ENCODE results near the gene HOXA13.

HOXA13 gene

DNA sequence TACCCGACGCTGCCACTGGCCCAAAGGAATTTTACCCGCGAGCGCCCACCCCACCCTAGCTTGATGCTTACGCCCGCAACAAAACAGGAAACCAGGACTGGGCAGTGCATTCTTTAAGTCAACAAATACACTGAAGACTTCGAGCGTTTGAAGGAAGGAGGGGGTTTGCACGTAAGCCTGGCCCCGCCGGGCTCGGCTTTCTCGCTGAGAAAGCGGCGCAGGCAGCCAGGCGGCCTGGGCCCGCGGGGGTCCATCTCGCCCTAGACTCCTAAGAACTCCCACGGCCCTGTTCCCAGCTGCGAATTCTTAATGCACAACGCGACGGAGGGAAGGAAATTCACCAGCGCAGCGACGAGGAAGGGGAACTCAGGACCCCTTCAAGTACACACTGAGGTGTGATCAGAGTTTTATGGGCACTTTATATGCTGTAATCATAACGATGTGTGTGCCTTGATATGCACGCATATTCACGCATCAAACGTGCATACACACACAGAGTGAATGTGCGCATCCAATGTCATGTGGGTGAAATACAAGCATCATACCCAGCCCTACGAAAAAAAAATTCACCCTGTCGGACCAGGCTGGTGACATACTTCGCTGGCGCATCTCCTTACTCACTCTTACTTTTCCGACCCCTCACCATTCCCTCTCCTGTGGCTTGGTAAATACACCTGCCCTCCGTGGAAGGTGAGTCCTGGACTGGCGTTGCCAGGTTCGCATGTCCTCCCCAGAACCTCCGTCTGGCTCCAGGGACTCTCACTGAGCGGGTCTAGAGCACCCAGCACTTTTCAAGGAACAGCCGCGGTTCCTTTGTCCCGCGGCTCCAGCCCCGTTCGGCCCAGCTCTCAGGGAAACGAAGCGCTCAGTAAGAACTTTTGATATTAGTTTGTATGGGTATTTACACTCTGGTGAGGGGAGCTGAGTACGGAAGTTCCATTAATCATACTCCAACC, 5.7 kb upstream of the HOXA13 start:
- no peak for DNase-seq

DNA sequence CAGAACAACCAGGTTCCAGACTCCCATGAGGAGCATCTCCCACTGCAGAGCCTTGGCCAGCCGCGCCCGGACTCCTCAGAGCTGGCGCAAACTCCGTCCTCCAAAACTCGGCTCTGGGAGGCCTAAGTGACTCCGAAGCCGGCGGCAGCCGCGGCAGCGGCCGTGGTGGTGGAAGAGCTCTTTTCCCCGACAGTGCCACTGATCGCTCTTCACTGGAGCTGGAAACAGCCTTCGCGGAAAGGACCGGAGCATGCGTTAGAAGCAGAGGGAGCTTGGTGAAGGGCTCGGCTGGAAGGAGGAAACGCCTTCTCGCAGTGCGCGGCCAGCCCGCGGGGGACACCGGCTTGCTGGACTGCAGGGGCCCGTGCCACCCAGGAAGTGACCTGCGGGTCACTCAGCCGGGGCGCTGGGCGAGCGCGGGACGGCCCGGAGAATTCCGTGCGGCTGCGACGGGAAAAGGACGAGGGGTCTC, 5.0 kb upstream of the HOXA13 start:
- no peak for DNase-seq

DNA sequence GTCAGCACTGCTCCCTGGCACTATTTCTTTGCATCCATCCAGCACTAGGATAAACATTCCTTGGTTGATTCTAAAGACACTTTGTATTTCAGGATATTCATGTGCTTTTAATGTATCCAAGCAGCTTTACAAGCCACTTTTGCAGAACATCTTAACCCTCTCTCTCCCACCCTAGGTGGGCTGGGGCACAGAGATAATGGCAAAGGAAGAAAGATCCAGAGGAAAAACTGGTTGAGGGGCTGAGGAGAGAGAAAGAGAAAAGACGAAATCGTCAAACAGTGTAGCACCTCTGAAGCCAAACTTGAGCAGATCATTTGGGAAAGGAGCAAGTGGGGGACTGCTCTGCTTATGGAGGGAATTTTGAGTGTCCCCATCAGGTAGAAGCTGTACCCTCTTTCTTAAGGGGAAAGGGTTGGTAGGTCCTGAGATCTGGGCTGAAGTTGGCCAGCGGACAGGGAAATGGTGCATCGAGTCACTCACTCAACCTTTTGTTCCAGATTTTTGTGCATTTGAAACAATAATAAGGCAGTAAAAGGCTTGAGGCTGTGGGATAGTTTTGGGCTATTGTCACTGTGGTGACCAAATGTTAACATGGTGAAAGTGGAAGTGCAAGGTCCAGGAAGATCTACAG, 4.2 kb upstream of the HOXA13 start:
- DNase-seq: no peak

DNA sequence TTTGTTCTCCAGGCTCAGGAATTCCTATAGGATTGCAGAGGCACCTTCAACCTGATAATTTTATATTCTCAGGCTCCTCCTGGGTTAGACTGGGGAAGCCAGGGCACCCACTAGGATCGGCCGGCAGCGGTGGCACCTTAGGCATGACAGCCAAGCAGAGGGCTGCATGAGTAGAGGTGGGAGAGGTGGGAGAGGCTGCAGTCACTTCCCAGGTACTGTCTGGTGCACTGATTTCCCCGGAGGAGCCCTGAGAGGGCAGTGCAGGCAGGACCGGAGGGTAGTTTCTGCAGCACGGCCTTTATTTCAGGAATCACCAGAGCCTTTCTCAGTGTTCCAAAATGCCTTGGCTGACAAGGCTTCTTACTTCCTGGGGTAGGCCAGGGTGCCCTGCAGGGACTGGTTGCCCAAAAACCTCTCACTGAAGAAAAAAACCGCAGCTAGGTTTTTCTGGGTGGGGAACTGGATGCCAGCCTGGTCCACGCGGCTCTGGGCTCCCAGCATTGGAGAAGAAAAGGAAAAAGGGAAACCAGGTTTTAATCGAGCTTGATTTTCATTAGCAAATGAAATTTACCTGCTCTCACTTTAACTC, 3.6 kb upstream of the HOXA13 start:
- DNase-seq: no peak

DNA sequence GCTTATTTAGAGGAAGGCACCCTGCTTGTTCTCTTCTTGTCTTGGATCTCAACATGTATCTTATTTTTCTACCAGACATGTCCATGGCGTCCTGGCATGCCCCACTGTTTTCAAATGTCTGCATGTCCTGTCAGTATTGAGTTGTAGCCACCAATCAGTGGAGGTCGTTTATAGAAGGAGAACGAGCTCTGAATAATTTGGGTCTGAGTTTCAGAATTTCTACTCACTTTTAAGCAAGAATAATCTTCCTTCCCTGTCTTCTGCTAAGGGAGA, 2.9 kb upstream of the HOXA13 start:
- DNase-seq: no peak

DNA sequence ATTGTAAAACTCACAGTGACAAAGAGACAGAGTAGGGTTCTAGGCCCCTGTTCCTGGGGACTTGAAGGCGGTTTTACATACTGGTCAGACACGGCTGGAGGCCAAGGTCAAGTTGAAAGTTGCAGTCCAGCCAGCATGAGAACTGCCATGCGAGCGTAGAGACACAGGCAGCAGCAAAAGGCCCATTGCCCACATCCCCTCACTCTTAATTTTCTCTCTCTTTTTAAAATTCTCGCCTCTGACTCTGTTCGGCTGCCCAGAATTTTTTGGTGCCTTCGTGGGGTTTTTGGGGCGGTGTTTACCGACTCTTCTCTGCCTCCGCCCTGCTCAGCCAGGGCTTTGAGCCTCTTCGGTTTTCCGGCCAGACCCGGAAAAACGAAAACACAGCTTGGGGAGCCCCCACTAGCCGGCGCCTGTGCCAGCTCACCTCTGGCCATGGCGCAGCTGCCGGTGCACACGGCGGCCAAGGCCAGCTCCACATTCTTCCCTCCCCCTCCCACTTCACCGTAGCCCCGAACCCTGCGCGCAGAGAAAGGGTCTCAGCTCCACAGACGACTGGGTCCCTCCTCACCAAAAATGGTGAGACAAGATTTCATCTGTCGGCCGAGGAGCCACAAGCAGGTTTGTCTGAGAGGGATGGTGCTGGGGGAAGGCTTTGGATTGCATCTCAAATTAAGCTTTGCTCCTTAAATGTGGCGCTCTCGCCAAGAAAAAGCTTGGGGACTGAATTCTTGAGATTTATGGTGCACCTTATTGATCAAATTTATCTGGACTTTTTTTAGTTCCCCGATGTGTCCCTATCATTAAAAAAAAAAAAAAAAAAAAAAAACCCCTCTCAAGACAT, 2.3 kb upstream of the HOXA13 start:
- DNase-seq: no peak

DNA sequence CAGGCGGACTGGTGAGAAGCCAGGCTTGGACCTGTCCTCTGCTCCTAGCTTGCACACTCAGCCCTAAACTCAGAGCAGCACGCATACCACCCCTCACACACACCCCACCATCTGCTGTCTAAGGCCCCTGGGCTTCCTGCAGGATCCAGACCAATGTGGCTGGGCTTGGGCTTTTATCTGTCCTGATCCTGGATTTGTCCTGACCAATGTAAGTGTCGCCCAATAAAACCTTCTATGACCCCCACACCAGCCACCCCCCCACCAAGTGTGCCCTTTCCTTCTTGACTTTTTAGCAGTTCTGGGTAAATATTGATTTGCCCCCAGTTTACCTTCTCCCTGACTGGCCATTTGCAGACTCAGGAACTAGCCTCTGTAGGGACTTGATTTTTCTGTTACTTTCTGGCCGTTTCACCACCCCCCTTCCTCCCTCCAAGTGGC, 1.7 kb upstream of the HOXA13 start:
- no peak for DNase-seq

DNA sequence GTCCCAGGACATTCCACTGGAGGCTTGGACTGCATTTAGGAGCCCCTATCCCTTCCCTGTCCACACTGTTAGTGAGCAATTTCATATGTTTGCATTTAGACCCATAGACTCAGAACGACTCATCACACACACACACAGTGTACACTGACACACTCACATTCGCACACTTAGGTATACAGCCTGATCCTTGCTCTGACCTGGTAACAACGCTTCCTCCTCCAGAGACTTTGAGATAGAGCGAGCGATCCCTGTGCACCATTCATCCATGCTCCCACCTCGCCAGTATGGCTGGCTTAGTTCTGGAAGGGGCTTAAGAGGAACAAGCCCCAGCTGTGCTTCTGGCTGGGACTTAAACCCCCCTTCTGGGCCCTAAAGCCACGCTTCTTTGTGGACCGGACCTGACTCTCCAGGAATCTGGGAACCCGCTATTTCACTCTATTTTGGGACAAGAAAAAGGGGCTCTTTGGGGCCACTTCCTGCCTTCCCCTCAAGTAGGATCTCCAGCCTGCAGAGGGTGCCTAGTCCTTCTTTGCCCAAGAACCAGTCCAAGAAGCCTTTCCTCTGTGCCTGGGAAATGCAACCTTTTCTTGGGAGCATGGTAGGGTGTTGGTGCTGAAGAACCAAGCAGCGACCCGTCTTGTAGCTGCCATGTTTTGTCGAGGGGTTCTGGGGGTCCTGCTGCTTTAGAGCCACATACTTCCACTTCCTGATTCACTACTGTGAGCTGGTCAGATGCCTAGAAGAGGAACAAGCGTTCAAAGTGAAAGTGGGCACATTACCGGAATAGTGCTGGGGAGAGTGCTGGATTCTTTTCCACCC, 1.1 kb upstream of the HOXA13 start:
- no peak for DNase-seq

DNA sequence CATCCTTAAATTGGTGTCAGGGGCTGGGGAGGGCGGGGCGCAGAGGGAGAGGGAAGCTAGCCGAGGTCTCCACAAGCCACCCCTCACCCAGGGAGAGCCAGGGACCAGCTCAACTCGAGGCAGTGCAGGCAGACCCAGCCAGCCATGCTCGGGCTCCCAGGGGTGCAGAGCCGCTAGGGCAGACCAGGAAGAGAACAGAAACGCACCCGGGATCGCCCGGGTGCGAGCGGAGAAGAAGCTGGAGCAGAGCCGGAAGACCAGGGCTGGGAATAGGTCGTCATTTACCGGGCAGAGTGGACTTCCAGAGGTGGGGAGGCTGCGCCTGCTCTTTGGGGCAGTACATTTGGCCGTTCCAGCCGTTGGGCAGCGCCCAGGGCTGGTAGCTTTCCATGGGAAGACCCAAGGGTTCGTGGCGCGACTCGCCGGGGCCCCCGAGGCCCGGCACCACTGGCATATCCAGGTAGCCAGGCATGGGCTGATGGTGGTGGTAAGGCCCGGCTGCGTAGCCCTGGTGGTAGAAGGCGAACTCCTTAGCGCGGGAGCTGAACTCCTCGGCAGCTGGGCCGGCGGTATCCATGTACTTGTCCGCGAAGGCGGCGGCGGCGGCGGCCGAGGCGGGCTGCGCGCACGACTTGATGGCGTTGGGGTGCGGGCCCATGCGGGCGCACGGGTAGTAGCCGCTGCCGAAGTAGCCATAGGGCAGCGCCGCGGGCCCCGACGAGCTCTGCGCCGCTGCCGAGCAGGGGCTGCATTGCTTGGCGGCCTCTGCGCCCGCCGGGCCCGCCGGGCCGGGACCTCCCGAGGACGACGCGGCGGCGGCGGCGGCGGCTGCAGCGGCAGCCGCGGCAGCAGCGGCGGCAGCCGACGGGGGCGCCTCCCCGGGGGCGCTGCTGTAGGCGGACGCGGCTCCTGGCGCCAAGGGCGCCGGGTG, 755 bp downstream of the HOXA13 start:
- DNase-seq: no peak

DNA sequence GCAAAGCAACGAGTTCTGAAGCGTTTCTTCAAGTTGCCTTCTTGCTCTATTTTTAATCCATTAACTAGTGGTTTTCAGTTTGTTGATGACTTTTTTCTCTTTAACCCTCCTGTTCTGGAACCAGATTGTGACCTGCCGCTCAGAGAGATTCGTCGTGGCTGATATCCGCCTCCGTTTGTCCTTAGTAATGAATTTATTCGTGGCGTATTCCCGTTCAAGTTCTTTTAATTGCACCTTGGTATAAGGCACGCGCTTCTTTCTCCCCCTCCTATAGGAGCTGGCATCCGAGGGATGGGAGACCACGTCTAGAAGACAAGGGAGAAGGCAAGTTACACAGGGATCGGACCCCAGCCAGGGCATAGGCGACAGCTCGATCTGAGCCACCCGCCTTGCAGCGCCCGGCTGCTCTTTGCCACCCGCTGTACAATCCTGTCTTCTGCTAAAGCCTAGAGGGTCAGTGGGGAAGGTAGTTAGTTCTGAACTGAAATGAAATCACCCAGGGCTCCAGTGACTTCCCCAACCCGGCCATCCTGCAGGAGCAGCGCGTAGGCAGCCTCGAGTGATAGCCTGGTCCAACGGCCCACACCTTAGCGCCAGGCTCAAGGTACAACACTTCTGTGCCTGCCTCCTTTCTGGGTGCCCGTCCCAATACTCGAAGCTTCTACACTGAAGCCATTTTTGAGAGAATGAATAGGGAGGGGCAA, 1.6 kb downstream of the HOXA13 start:
- no peak for DNase-seq

DNA sequence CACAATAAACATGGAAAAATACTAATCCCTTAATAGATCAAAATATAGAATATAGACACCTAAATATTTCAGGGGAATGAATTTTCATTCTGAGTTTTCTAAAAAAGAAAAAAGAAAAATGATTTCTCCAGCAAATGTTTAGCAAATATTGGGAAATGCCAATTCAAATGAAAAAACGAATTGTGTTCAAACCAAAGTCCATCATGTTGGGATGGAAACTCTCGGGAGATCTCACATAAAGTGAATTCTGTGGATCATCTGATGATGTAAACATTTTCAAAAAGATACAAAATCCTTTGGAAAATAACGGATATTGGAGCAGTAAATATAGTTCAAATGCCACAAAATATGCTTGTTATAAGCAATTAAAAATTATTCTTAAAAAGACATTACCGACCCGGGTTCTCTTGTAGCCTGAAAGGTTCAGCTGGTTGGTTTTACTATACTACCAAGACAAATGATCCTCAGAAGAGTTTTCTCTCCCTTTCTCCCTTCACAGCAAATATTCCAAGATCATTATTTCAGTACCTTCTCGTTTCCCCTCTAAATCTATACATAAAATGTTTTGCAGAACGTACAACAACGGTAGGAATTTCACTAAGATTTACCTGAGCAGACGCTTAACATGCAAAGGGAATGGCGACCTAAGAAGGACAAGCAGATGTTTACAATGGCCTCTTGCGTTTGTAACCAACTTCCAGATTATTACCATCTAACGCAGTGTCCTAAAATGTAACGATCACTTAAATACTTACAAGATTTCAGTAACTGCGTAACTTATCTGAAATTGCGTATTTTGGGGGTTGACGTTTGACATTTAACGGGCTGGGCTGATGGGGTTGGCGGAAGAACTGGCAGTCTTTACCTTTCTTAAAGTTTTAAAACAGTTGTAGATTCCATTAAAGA, 2.5 kb downstream of the HOXA13 start:
- DNase-seq: no peak

DNA sequence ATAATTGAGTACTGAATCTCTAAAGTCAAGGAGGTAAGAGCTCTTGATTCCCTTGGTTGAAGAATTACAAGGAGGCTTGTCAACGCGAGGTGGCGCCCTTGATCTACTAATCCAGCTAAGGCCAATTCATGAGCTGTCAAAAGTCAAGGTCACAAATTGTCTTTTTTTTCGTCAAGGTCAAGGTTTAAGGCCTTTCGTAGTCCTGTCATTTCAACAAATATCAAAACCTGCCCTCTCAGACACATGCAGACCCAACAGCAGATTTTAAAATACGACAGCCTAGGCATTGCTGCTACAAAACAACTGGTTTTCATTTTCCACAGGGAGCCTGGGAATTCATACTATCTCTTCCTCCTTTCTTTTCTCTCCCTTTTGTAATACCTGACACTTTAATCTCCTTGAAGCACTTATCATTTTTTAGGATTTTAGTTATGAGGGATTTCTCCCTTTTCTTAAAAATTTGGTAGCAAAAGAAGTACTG, 3.6 kb downstream of the HOXA13 start:
- peak; percentile 75 for DNase-seq

DNA sequence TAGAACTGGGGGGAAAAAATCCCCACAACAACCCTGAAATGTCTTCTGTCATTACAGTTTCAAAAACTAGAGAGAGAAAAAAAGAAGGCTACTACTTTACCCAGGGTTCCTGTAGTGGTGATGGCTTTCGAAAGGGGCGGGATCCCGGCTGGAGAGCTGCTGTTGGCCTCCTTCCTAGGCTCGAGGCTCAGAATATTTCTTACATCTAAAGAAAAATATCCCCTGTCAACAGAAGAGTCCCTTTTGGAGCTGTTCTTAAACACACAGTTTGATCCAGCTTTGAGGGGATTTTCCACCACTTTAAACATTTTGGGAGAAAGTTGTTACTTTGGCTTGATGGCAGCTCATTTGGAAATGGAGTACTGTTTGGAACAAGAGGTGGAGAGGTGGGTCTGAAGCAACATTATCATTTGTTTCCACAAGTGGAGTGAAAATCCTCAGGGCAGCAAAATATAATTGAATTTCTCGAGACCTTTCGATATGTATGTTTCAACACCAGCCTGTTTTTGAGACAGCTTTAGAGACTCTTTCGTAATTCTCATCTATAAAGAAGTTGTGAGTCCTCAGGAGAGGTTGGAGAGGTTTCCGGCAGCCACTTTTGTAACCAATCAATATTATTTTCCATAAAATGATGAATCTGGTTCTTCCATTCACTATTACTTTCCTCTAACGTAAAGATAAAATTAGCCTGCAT, 5.1 kb downstream of the HOXA13 start:
- no peak for DNase-seq

DNA sequence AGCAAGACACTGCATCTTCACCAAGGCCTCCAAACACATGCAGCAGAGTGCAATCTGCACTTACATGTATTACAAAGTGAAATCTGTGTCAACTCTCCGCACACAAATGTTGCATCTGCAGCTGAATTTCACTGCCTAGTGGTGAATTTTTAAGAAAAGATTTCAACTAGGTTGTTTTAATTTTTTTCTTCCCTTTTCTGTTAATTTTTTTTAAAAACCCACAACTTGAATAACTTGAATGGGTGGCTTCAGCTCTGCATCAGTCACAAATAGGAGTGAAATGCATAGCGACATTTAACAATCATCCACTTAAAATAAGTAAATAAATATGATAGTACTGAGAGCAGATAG, 5.9 kb downstream of the HOXA13 start:
- DNase-seq: no peak

DNA sequence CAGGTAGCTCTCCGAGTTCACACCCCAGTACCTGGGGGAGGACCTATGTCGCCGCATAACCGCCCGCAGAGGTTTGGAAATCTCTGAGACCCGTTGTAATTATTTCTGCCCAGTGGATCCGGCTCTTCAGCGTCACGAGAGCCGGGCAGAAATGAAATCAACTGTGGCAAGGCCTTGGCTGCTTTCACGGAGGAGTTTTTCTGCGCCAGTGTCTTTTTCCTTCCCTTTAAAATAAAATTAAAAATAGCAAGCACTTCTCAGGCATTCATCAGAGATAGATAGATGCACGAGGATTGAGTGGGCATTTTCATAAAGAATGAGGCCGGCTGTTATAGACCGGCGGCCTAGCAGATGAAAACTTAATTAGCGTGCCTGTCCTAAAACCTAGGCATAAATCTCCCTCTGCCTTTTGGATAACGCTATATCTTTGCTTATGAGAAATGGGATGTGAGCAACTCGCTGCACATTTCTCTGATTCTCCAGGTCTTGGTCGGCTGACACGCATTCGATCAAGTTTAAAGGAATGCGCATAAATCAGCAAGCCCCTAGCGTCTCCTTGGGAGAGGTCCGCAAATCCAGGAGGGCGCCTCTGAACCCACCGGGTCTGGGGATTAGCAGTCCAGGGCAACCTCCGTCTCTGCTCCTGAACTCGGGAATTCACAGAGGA, 6.4 kb downstream of the HOXA13 start:
- no peak for DNase-seq

DNA sequence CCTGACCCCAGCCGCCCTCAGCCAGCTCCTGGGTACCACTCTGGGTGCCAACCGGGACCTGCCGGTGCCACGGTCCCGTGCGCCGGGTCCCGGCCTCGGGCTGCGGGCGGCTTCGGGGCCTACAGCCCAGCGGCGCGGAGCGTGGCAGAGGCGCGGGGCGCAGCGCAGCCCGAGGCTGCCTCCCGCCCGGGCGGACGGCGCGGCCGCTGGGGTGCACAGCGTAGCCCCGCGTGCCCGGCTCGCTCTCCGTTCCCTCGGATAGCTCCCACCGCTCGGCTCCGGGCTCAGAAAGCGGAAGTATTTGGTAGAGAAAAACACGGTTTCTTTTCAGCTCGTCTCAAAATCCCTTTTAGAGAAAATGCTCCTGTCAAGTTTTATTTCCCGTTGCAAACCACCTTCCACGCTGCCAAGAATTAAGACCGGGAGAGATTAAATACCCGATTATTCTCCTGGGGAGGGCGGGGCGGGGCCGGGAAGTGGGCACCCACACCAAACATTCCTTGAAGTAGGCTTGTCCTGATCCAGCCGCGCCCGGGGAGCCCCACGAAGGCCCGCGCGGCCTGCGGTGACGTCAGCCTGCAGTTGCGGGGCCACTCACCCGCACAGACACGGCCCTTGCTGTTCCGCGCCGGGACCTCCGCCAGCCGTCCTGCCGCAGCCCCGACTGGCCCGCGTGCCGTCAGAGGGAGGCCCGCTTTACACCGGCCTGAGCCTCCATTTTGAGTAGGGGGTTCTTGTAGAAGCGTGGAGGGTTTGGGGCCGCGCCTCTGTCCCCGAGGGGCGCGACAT, 7.2 kb downstream of the HOXA13 start:
- no peak for DNase-seq
